Testis (tissue), 3 donors: Measurements from ENCODE around the gene EXOSC5. TPM values are rescaled to one million over a fixed set of nuclear protein-coding genes. Genes with fewer than 3 reads are reported as not detected.

Experiments
- DNase-seq: peaks from one replicate; pipeline ENCODE4 v3.0.0-alpha.2; 2019
- H3K27ac ChIP-seq, 2 donors: fragments of 200-600 bp; sonication (generic); one replicate each; pipeline ENCODE4 v1.5.1; 2019
- H3K27me3 ChIP-seq: fragments of 200-600 bp; sonication (generic); one replicate; pipeline ENCODE4 v1.5.1; 2019
- H3K36me3 ChIP-seq: fragments of 200-600 bp; sonication (generic); one replicate; pipeline ENCODE4 v1.5.1; 2017; ENCODE audit warnings: low read depth; ENCODE audit errors: missing control alignments
- H3K4me1 ChIP-seq: fragments of 200-600 bp; sonication (generic); one replicate; pipeline ENCODE4 v1.5.1; 2019
- H3K4me3 ChIP-seq, 2 donors: fragments of 200-600 bp; sonication (generic); one replicate each; pipeline ENCODE4 v1.5.1; 2017 to 2019
- H3K9me3 ChIP-seq: fragments of 200-600 bp; sonication (generic); one replicate; pipeline ENCODE4 v1.5.1; 2017
- CTCF ChIP-seq, 3 experiments: fragments of 450-650 bp in 2 of 3; fragments of 200-600 bp in 1 of 3; sonication (generic) in 1 of 3; IDR thresholded peaks; one replicate each; pipeline ENCODE4 v1.5.1; 2016 to 2019; ENCODE audit warnings: antibody characterized with exemption in 3 of 3, mild to moderate bottlenecking in 2 of 3, moderate library complexity in 1 of 3
- POLR2A ChIP-seq: fragments of 450-650 bp; IDR thresholded peaks from one replicate; pipeline ENCODE4 v1.6.1; 2017; ENCODE audit warnings: antibody characterized with exemption, mild to moderate bottlenecking, moderate library complexity
- WGBS, 2 donors: methylation state at CpG; one replicate each; pipeline ENCODE4 v1.1.5; 2018; 5-methylcytosine and 5-hydroxymethylcytosine counted together
- intact Hi-C: fragments of 100-400 bp; cut with DNase I; formaldehyde crosslinking; loops from one replicate; pipeline ENCODE4 v1.15.1; 2023; ENCODE audit warnings: low total_unique reads
- polyA plus RNA-seq: library from polyadenylated mRNA; stranded (reverse); fragments of 350-450 nt; fragmentation: Illumina TruSeq; extraction: RNeasy Lipid Tissue Mini Kit (QIAGEN cat#74804); gene quantifications from one replicate; pipeline ENCODE4 v1.2.3, GENCODE V29; 2014; ENCODE audit warnings: low read depth, low replicate concordance; ENCODE audit not compliant: insufficient read depth
- total RNA-seq, 2 donors: library from RNA; depleted of rRNA; stranded (reverse); fragments of >200 nt; gene quantifications; one replicate each; pipeline ENCODE4 v1.2.3, GENCODE V29; 2016

EXOSC5 gene
- total and polyA plus RNA-seq, 3 donors from 2014 or later = 19.1 to 28.0 (median 23.8) TPM

GRCh38 chr19:41422456-41422855, 25.3 kb upstream of the EXOSC5 start:
- DNase-seq = no peak
- WGBS, 2 donors = 82 to 85% methylated on average over 18 of the region's 18 CpGs
- TF ChIP-seq POLR2A (no peak), CTCF (IDR thresholded peaks at IDR 0.05) (no peak)
- H3K4me1 ChIP-seq = peaks cover 5% of the 10 kb centered on the region
- no peaks in the 10 kb centered on the region for H3K27me3 ChIP-seq
- no peak overlapping the region for H3K4me3 ChIP-seq
- intact Hi-C loops = no loop called here
- H3K9me3 ChIP-seq = no peaks in the 10 kb centered on the region
- no peaks in the 10 kb centered on the region for H3K36me3 ChIP-seq
- no peak overlapping the region for H3K27ac ChIP-seq

GRCh38 chr19:41421973-41422372, 24.8 kb upstream of the EXOSC5 start:
- DNase-seq = no peak
- WGBS, 2 donors = 94 to 96% methylated on average over 20 of the region's 20 CpGs
- H3K36me3 ChIP-seq = no peaks in the 10 kb centered on the region
- no peak overlapping the region for H3K4me3 ChIP-seq
- intact Hi-C loops = no loop called here
- no peak for TF ChIP-seq CTCF (IDR thresholded peaks at IDR 0.05)
- TF ChIP-seq POLR2A = no peak
- H3K27ac ChIP-seq = no peak overlapping the region
- no peaks in the 10 kb centered on the region for H3K9me3 ChIP-seq
- H3K4me1 ChIP-seq = peaks cover 1% of the 10 kb centered on the region
- H3K27me3 ChIP-seq = no peaks in the 10 kb centered on the region

GRCh38 chr19:41421314-41421713, 24.2 kb upstream of the EXOSC5 start:
- Histone ChIP-seq H3K9me3 (no peaks in the 10 kb centered on the region), H3K36me3 (no peaks in the 10 kb centered on the region), H3K4me3 (no peak overlapping the region), H3K27ac (no peak overlapping the region), H3K27me3 (no peaks in the 10 kb centered on the region), H3K4me1 (no peaks in the 10 kb centered on the region)
- no peak for DNase-seq
- TF ChIP-seq POLR2A = no peak
- TF ChIP-seq CTCF (IDR thresholded peaks at IDR 0.05) = no peak
- 90 to 91% methylated on average over 6 of the region's 6 CpGs for WGBS, 2 donors
- intact Hi-C loops = no loop called here

GRCh38 chr19:41420101-41420880, 23.1 kb upstream of the EXOSC5 start:
- DNase-seq = no peak
- Histone ChIP-seq H3K27ac (no peak overlapping the region), H3K9me3 (no peaks in the 10 kb centered on the region), H3K4me1 (no peaks in the 10 kb centered on the region), H3K36me3 (no peaks in the 10 kb centered on the region), H3K4me3 (no peak overlapping the region), H3K27me3 (no peaks in the 10 kb centered on the region)
- intact Hi-C loops = no loop called here
- no peak for TF ChIP-seq POLR2A
- no peak for TF ChIP-seq CTCF (IDR thresholded peaks at IDR 0.05)
- 83 to 84% methylated on average over 8 of the region's 8 CpGs for WGBS, 2 donors

GRCh38 chr19:41416194-41416674, 19.1 kb upstream of the EXOSC5 start:
- H3K9me3 ChIP-seq = no peaks in the 10 kb centered on the region
- H3K4me3 ChIP-seq = no peak overlapping the region
- H3K36me3 ChIP-seq = no peaks in the 10 kb centered on the region
- TF ChIP-seq CTCF (IDR thresholded peaks at IDR 0.05) = no peak
- no peak for TF ChIP-seq POLR2A
- 87 to 94% methylated on average over 9 to 12 of the region's 12 CpGs for WGBS, 2 donors
- no peak overlapping the region for H3K27ac ChIP-seq
- H3K27me3 ChIP-seq = no peaks in the 10 kb centered on the region
- DNase-seq = no peak
- H3K4me1 ChIP-seq = no peaks in the 10 kb centered on the region
- intact Hi-C loops = no loop called here
